PC-9 (cell line): ENCODE data around the gene GRID2IP.

Source experiments
- EZH2 ChIP-seq: fragments of 200-600 bp; sonication (generic); IDR thresholded peaks from 2 replicates; pipeline ENCODE4 v1.8.0; 2017; ENCODE audit warnings: antibody characterized with exemption, low read depth
- TF ChIP-seq, protein P1 (sequence below): fragments of 200-600 bp; sonication (generic); conservative IDR thresholded peaks from 2 replicates; pipeline ENCODE4 v1.6.1; 2017; ENCODE audit warnings: mixed run types, antibody characterized with exemption, mild to moderate bottlenecking, moderate library complexity

DNA sequence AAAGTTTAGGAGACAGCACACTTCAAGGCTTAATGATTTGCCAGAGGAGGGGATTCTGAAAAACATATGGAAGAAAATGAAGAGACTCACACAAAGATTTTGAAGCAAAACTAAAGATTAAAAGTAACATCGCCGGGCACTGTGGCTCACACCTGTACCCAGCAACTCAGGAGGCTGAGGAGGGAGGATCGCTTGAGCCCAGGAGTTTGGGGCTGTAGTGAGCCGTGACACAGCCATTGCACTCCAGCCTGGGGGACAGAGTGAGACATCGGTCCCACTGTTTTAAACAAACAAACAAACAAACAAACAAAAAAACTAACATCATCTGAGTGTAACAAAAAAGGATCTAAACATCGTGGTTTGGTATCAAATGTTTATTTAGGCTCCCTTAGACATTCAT is 69.8 kb downstream of the GRID2IP start:
- TF ChIP-seq, protein P1, sequence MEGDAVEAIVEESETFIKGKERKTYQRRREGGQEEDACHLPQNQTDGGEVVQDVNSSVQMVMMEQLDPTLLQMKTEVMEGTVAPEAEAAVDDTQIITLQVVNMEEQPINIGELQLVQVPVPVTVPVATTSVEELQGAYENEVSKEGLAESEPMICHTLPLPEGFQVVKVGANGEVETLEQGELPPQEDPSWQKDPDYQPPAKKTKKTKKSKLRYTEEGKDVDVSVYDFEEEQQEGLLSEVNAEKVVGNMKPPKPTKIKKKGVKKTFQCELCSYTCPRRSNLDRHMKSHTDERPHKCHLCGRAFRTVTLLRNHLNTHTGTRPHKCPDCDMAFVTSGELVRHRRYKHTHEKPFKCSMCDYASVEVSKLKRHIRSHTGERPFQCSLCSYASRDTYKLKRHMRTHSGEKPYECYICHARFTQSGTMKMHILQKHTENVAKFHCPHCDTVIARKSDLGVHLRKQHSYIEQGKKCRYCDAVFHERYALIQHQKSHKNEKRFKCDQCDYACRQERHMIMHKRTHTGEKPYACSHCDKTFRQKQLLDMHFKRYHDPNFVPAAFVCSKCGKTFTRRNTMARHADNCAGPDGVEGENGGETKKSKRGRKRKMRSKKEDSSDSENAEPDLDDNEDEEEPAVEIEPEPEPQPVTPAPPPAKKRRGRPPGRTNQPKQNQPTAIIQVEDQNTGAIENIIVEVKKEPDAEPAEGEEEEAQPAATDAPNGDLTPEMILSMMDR, result no peak
- TF ChIP-seq EZH2, result no peak
